ENCODE data around the gene FRK. TPM values are rescaled to one million over a fixed set of nuclear protein-coding genes. Genes with fewer than 3 reads are reported as not detected.

Gene FRK
- total RNA-seq, 2 donors from 2014 or later, result 7.9 to 9.1 TPM

DNA sequence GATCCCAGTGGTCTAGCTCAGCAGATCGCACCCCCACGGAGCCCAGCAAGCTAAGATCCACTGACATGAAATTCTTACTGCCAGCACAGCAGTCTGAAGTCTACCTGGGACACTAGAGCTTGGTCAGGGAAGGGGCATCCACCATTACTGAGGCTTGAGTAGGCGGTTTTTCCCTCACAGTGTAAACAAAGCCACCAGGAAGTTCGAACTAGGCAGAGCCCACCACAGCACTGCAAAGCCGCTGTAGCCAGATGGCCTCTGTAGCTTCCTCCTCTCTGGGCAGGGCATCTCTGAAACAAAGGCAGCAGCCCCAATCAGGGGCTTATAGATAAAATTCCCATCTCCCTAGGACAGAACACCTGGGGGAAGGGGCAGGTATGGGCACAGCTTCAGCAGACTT, 18.8 kb downstream of the FRK start:
- no peak for ATAC-seq
- H3K4me1 ChIP-seq, result no peaks in the 10 kb centered on the region
- intact Hi-C loops (cut with DNase I), result no loop called here
- no peak overlapping the region for H3K4me3 ChIP-seq
- no peak for DNase-seq
- no peaks in the 10 kb centered on the region for H3K9me3 ChIP-seq
- H3K27me3 ChIP-seq, result no peaks in the 10 kb centered on the region
- 91 to 92% methylated on average over 3 to 5 of the region's 5 CpGs for WGBS, 2 donors
- no peaks in the 10 kb centered on the region for H3K36me3 ChIP-seq (replicated peaks in 1 of 2; ENCODE audit: insufficient read depth in 1 of 2, low read depth in 2 of 2)
- H3K27ac ChIP-seq, result no peak overlapping the region
- no peak for TF ChIP-seq POLR2A (IDR thresholded peaks at IDR 0.05)

DNA sequence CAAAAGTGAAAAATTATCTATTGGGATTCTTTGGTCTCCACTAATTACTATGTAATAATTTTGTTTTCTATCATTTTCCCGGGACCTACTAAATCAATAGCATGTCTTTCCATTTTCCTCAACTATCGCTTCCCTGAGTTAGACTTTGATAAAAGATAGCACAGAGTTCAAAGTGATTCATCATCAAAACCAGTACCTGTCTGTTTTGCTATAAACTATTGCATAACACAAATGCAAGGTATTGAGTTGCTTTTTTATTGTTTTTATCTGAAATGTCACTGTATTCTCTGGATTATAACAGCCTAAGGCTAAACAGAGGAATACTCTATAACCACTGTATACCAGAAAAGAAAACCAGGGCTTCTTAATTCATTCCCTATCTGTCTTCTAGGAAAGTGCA, 19.7 kb downstream of the FRK start:
- Histone ChIP-seq H3K4me3 (no peak overlapping the region), H3K27me3 (no peaks in the 10 kb centered on the region), H3K36me3 (replicated peaks in 1 of 2; ENCODE audit: insufficient read depth in 1 of 2, low read depth in 2 of 2) (no peaks in the 10 kb centered on the region), H3K27ac (no peak overlapping the region), H3K9me3 (no peaks in the 10 kb centered on the region), H3K4me1 (peaks cover 5% of the 10 kb centered on the region)
- DNase-seq, result no peak
- intact Hi-C loops (cut with DNase I), result no loop called here
- no peak for TF ChIP-seq POLR2A (IDR thresholded peaks at IDR 0.05)
- TF ChIP-seq, protein P1, sequence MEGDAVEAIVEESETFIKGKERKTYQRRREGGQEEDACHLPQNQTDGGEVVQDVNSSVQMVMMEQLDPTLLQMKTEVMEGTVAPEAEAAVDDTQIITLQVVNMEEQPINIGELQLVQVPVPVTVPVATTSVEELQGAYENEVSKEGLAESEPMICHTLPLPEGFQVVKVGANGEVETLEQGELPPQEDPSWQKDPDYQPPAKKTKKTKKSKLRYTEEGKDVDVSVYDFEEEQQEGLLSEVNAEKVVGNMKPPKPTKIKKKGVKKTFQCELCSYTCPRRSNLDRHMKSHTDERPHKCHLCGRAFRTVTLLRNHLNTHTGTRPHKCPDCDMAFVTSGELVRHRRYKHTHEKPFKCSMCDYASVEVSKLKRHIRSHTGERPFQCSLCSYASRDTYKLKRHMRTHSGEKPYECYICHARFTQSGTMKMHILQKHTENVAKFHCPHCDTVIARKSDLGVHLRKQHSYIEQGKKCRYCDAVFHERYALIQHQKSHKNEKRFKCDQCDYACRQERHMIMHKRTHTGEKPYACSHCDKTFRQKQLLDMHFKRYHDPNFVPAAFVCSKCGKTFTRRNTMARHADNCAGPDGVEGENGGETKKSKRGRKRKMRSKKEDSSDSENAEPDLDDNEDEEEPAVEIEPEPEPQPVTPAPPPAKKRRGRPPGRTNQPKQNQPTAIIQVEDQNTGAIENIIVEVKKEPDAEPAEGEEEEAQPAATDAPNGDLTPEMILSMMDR (IDR thresholded peaks at IDR 0.05), result no peak
- ATAC-seq, result no peak
- 63 to 71% methylated on average over 2 of the region's 2 CpGs for WGBS, 2 donors

- no peaks in the 10 kb centered on the region for H3K9me3 ChIP-seq
- TF ChIP-seq, protein P1 (IDR thresholded peaks at IDR 0.05), result no peak
- no peak for TF ChIP-seq POLR2A (IDR thresholded peaks at IDR 0.05)
- intact Hi-C loops (cut with DNase I), result no loop called here
- H3K36me3 ChIP-seq (replicated peaks in 1 of 2; ENCODE audit: insufficient read depth in 1 of 2, low read depth in 2 of 2), result no peaks in the 10 kb centered on the region
- no peak for ATAC-seq
- H3K27ac ChIP-seq, result no peak overlapping the region
- no peak overlapping the region for H3K4me3 ChIP-seq
- peaks cover 20% of the 10 kb centered on the region for H3K4me1 ChIP-seq
- H3K27me3 ChIP-seq, result no peaks in the 10 kb centered on the region
- no peak for DNase-seq
Measured at GRCh38 chr6:116036885-116037284, 23.8 kb downstream of the FRK start.

DNA sequence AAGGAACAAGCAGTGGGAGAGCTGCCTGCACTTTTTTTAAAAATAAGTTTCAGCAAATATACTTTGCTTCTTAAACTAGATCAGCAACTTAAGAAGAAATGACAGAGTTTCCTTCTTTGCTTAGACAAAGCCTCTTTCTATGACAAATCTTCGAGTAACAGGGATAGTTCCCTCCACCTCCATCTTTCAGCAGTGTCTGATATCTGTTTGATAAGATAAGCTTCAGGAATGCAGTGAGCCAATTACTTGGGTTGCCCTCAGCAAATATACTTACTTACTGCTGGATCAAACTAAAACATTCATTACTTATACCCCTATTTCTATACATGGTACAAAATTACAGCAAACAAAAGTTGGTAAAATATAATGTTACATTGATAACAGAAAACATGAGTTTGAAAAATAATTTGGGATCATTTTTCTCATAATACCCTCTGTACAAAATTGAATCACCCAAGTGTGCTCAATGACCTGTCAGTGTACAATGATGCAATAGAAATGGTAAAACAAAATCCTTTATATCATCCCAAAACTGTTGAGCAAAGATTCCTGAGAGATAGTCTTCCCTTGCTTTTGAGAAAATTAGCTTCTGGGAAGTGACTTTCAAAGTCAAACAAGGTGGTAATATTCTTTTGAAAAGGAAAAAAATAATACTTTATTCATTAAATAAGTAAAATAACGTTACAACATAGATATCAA, 24.5 kb downstream of the FRK start:
- DNase-seq, result no peak
- Histone ChIP-seq H3K9me3 (no peaks in the 10 kb centered on the region), H3K36me3 (replicated peaks in 1 of 2; ENCODE audit: insufficient read depth in 1 of 2, low read depth in 2 of 2) (no peaks in the 10 kb centered on the region), H3K4me3 (no peak overlapping the region), H3K4me1 (peaks cover 20% of the 10 kb centered on the region), H3K27ac (peak overlapping the region in 3 of 4 donors; percentile 1 to 15 (median 8)), H3K27me3 (no peaks in the 10 kb centered on the region)
- 21 to 26% methylated on average over 2 of the region's 2 CpGs for WGBS, 2 donors
- ATAC-seq, result no peak
- no peak for TF ChIP-seq POLR2A (IDR thresholded peaks at IDR 0.05)
- TF ChIP-seq, protein P1 (IDR thresholded peaks at IDR 0.05), result no peak
- intact Hi-C loops (cut with DNase I), result no loop called here

DNA sequence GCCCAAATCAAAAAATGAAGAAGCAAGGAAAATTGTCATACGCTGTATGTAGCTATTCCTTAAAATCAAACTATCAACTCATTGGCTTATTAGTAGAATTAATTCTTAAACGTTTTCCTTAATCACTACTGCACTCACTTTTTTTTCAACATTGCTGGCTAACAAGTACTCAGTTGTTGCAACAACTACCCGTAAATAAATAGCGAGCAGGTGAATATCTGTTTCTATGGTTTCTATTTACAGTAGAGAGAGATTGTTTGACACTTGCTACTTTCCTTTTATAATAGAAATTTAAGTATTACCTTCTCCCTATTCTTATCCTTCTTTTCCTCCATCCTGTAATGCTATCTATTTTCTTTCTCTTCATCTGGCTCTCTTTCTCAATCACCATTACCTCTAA, 25.1 kb downstream of the FRK start:
- ATAC-seq, result peak; percentile 24
- intact Hi-C loops (cut with DNase I), result no loop called here
- H3K27ac ChIP-seq, result peak overlapping the region in 3 of 4 donors; percentile 1 to 15 (median 8)
- H3K27me3 ChIP-seq, result no peaks in the 10 kb centered on the region
- no peak overlapping the region for H3K4me3 ChIP-seq
- no peaks in the 10 kb centered on the region for H3K36me3 ChIP-seq (replicated peaks in 1 of 2; ENCODE audit: insufficient read depth in 1 of 2, low read depth in 2 of 2)
- H3K9me3 ChIP-seq, result no peaks in the 10 kb centered on the region
- H3K4me1 ChIP-seq, result peaks cover 20% of the 10 kb centered on the region
- 29 to 34% methylated on average over 4 of the region's 4 CpGs for WGBS, 2 donors
- no peak for TF ChIP-seq POLR2A (IDR thresholded peaks at IDR 0.05)
- TF ChIP-seq, protein P1 (IDR thresholded peaks at IDR 0.05), result no peak
- no peak for DNase-seq
